ENCODE results near the gene TBC1D2B. TPM values are rescaled to one million over a fixed set of nuclear protein-coding genes. Genes with fewer than 3 reads are reported as not detected.

TBC1D2B gene
- total RNA-seq, 1 experiment from 2014 or later, result 17.6 TPM

- Mint-ChIP-seq H3K27me3 (ENCODE audit: low read depth) (no peaks in the 10 kb centered on the region), H3K4me1 (peaks cover 23 to 49% of the 10 kb centered on the region in 2 experiments), H3K27ac (no peak overlapping the region), H3K9me3 (no peaks in the 10 kb centered on the region), H3K4me3 (no peak overlapping the region), H3K36me3 (ENCODE audit: insufficient read depth in 1 of 3, low read depth in 3 of 3) (no peaks in the 10 kb centered on the region)
- H3K23ac ChIP-seq (ENCODE audit: insufficient read length, low read depth, low read length), result no peak overlapping the region
- H2AK5ac ChIP-seq (ENCODE audit: insufficient read length, low read length), result no peak overlapping the region
- H2BK120ac ChIP-seq (ENCODE audit: low read depth, low read length, poor library complexity, severe bottlenecking), result no peak overlapping the region
- H4K91ac ChIP-seq (ENCODE audit: insufficient read length, low read depth, low read length), result no peak overlapping the region
- no peaks in the 10 kb centered on the region for H4K20me1 ChIP-seq (ENCODE audit: control insufficient read depth, insufficient read depth, insufficient read length)
- TF ChIP-seq, protein P1, sequence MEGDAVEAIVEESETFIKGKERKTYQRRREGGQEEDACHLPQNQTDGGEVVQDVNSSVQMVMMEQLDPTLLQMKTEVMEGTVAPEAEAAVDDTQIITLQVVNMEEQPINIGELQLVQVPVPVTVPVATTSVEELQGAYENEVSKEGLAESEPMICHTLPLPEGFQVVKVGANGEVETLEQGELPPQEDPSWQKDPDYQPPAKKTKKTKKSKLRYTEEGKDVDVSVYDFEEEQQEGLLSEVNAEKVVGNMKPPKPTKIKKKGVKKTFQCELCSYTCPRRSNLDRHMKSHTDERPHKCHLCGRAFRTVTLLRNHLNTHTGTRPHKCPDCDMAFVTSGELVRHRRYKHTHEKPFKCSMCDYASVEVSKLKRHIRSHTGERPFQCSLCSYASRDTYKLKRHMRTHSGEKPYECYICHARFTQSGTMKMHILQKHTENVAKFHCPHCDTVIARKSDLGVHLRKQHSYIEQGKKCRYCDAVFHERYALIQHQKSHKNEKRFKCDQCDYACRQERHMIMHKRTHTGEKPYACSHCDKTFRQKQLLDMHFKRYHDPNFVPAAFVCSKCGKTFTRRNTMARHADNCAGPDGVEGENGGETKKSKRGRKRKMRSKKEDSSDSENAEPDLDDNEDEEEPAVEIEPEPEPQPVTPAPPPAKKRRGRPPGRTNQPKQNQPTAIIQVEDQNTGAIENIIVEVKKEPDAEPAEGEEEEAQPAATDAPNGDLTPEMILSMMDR (conservative IDR thresholded peaks at IDR 0.05), result no peak
- no peak overlapping the region for H2BK12ac ChIP-seq (ENCODE audit: insufficient read length, low read depth, low read length)
- H3K4ac ChIP-seq (ENCODE audit: low read depth, low read length), result no peak overlapping the region
- H3K14ac ChIP-seq (ENCODE audit: insufficient read depth, low read length), result no peak overlapping the region
- H4K8ac ChIP-seq (replicated peaks; ENCODE audit: insufficient read length, low read depth, low read length), result no peak overlapping the region
- no peak overlapping the region for H2BK20ac ChIP-seq (ENCODE audit: low read depth, low read length, poor library complexity, severe bottlenecking)
- no peak for DNase-seq
- H2AFZ ChIP-seq (ENCODE audit: low read length), result no peak overlapping the region
- no peak overlapping the region for H2BK15ac ChIP-seq (ENCODE audit: low read depth, low read length)
- no peak overlapping the region for H4K5ac ChIP-seq (ENCODE audit: insufficient read length, low read depth, low read length)
- no peak overlapping the region for H3K4me2 ChIP-seq (ENCODE audit: insufficient read depth, insufficient read length, low read length)
- H3K56ac ChIP-seq (ENCODE audit: insufficient read length, low read depth, low read length), result no peak overlapping the region
- H3K79me1 ChIP-seq (ENCODE audit: insufficient read depth, low read depth, low read length, poor library complexity, severe bottlenecking), result peaks cover 2% of the 10 kb centered on the region
- no peak overlapping the region for H3K27ac ChIP-seq (ENCODE audit: insufficient read length, low read depth, low read length)
- H2BK5ac ChIP-seq (ENCODE audit: insufficient read length, low read length), result no peak overlapping the region
- WGBS (ENCODE audit: extremely low coverage, insufficient read length, low lambda C conversion rate), result 100% methylated on average over 1 of the region's 2 CpGs
- H3T11ph ChIP-seq (ENCODE audit: low read length), result no peak overlapping the region
- no peaks in the 10 kb centered on the region for H3K23me2 ChIP-seq (ENCODE audit: insufficient read length, low read depth, low read length, poor library complexity, severe bottlenecking)
- no peak overlapping the region for H3K9ac ChIP-seq (ENCODE audit: extremely low read depth, insufficient read length, low read length)
- no peaks in the 10 kb centered on the region for H3K27me3 ChIP-seq (ENCODE audit: insufficient read depth, low read length)
- H3K18ac ChIP-seq (ENCODE audit: insufficient read length, low read depth, low read length), result no peak overlapping the region
- peaks cover 14% of the 10 kb centered on the region for H3K4me1 ChIP-seq (ENCODE audit: insufficient read depth, low read length)
- H3K79me2 ChIP-seq (ENCODE audit: insufficient read depth, low read length), result peaks cover 3% of the 10 kb centered on the region; the same call in 1 of the 2 replicates
- no peaks in the 10 kb centered on the region for H3K9me3 ChIP-seq (ENCODE audit: control insufficient read depth, low read depth, low read length)
Observed at GRCh38 chr15:78064544-78064943, 13.0 kb downstream of the TBC1D2B start.

Data from H9 (cell line).